Measurements from ENCODE around the gene SLC27A3.

- TF ChIP-seq, protein P1, sequence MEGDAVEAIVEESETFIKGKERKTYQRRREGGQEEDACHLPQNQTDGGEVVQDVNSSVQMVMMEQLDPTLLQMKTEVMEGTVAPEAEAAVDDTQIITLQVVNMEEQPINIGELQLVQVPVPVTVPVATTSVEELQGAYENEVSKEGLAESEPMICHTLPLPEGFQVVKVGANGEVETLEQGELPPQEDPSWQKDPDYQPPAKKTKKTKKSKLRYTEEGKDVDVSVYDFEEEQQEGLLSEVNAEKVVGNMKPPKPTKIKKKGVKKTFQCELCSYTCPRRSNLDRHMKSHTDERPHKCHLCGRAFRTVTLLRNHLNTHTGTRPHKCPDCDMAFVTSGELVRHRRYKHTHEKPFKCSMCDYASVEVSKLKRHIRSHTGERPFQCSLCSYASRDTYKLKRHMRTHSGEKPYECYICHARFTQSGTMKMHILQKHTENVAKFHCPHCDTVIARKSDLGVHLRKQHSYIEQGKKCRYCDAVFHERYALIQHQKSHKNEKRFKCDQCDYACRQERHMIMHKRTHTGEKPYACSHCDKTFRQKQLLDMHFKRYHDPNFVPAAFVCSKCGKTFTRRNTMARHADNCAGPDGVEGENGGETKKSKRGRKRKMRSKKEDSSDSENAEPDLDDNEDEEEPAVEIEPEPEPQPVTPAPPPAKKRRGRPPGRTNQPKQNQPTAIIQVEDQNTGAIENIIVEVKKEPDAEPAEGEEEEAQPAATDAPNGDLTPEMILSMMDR (IDR thresholded peaks at IDR 0.05) = no peak
- no peak for TF ChIP-seq POLR2A (IDR thresholded peaks at IDR 0.05)
Measured at GRCh38 chr1:153786038-153786790, 11.0 kb downstream of the SLC27A3 start.

Measured in uterus (tissue), 2 donors.